Adipocyte (in vitro differentiated cells): ENCODE measurements around the gene STK32C.

Source experiments
- DNase-seq: peaks from one replicate; pipeline ENCODE4 v3.0.0-alpha.2; 2015; ENCODE audit warnings: low read depth
- H3K27me3 ChIP-seq: replicated peaks from 2 replicates; pipeline ENCODE4 v1.7.0; 2013; ENCODE audit warnings: mild to moderate bottlenecking, low read length, moderate library complexity; ENCODE audit not compliant: control insufficient read depth, insufficient read depth
- H3K36me3 ChIP-seq: 2 replicates; pipeline ENCODE4 v1.7.0; 2013; ENCODE audit warnings: low read length, mild to moderate bottlenecking, moderate library complexity; ENCODE audit not compliant: control insufficient read depth, insufficient read depth, severe bottlenecking
- H3K4me1 ChIP-seq: 2 replicates; pipeline ENCODE4 v1.7.0; 2013; ENCODE audit warnings: mild to moderate bottlenecking, low read length, moderate library complexity; ENCODE audit not compliant: control insufficient read depth, insufficient read depth
- H3K4me3 ChIP-seq: 2 replicates; pipeline ENCODE4 v1.7.0; 2013; ENCODE audit warnings: mild to moderate bottlenecking, low read length, moderate library complexity
- H3K9ac ChIP-seq: 2 replicates; pipeline ENCODE4 v1.7.0; 2013; ENCODE audit warnings: mild to moderate bottlenecking, low read length, moderate library complexity
- H3K9me3 ChIP-seq: 2 replicates; pipeline ENCODE4 v1.7.0; 2013; ENCODE audit warnings: mild to moderate bottlenecking, low read length, moderate library complexity; ENCODE audit not compliant: control insufficient read depth

STK32C gene

GRCh38 chr10:132243626-132244025 lies 64.1 kb downstream of the STK32C start:
- no peak for DNase-seq
- H3K9me3 ChIP-seq: no peaks in the 10 kb centered on the region
- no peaks in the 10 kb centered on the region for H3K27me3 ChIP-seq
- peaks cover 2% of the 10 kb centered on the region for H3K4me1 ChIP-seq
- no peak overlapping the region for H3K9ac ChIP-seq
- no peaks in the 10 kb centered on the region for H3K36me3 ChIP-seq
- no peak overlapping the region for H3K4me3 ChIP-seq

GRCh38 chr10:132243141-132243540 lies 64.6 kb downstream of the STK32C start:
- Histone ChIP-seq H3K9me3 (no peaks in the 10 kb centered on the region), H3K9ac (no peak overlapping the region), H3K4me1 (no peaks in the 10 kb centered on the region), H3K27me3 (no peaks in the 10 kb centered on the region), H3K36me3 (no peaks in the 10 kb centered on the region), H3K4me3 (no peak overlapping the region)
- no peak for DNase-seq

GRCh38 chr10:132242103-132242840 lies 65.5 kb downstream of the STK32C start:
- no peak overlapping the region for H3K9ac ChIP-seq
- no peaks in the 10 kb centered on the region for H3K4me1 ChIP-seq
- H3K27me3 ChIP-seq: no peaks in the 10 kb centered on the region
- no peak overlapping the region for H3K4me3 ChIP-seq
- H3K36me3 ChIP-seq: no peaks in the 10 kb centered on the region
- no peak for DNase-seq
- H3K9me3 ChIP-seq: no peaks in the 10 kb centered on the region

DNA sequence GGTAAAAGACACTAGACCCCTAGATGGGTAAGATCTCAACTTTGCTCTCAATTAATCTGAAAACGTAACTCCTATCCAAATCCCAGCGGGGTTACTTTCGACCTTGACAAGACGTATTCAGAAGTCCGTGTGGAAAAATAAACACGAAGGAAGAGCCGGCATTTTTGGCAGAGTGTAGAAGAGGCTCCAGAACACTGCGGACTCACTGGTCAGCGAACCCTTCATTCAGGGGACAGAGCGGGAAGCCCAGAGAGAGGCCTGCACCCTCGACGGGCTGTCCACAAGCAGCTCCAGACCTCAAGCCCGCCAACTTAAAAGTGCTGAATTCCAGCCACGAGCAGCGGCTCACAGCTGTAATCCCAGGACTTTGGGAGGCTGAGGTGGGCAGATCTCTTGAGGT lies 66.3 kb downstream of the STK32C start:
- Histone ChIP-seq H3K9ac (no peak overlapping the region), H3K36me3 (no peaks in the 10 kb centered on the region), H3K4me3 (no peak overlapping the region), H3K9me3 (no peaks in the 10 kb centered on the region), H3K27me3 (no peaks in the 10 kb centered on the region), H3K4me1 (no peaks in the 10 kb centered on the region)
- no peak for DNase-seq

DNA sequence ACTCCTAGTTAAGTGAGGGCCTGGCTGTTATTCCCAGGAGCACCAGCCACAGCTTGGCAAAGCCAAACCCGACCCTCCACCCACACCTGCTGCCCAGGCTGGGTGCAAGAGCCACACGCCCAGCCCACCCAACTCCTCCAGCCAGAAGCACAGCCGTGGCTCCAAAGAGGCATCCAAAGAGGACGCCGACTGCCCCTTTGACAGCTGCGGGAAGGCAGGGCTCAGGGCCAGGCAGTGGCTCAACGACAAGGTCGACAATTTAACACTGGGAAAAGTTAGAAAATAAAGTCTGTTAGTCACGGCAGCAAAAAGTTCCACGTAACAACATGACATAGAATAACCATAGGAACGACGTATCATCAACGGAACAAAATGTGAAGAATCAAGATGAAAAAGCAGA lies 66.7 kb downstream of the STK32C start:
- Histone ChIP-seq H3K4me1 (no peaks in the 10 kb centered on the region), H3K9me3 (no peaks in the 10 kb centered on the region), H3K27me3 (no peaks in the 10 kb centered on the region), H3K4me3 (no peak overlapping the region), H3K9ac (no peak overlapping the region), H3K36me3 (no peaks in the 10 kb centered on the region)
- DNase-seq: no peak

- H3K36me3 ChIP-seq: no peaks in the 10 kb centered on the region
- H3K27me3 ChIP-seq: no peaks in the 10 kb centered on the region
- no peak overlapping the region for H3K9ac ChIP-seq
- DNase-seq: no peak
- H3K4me3 ChIP-seq: no peak overlapping the region
- H3K4me1 ChIP-seq: no peaks in the 10 kb centered on the region
- H3K9me3 ChIP-seq: no peaks in the 10 kb centered on the region
Observed at GRCh38 chr10:132240581-132240980, 67.2 kb downstream of the STK32C start.

- no peak overlapping the region for H3K4me3 ChIP-seq
- H3K36me3 ChIP-seq: no peaks in the 10 kb centered on the region
- DNase-seq: no peak
- no peak overlapping the region for H3K9ac ChIP-seq
- no peaks in the 10 kb centered on the region for H3K9me3 ChIP-seq
- no peaks in the 10 kb centered on the region for H3K4me1 ChIP-seq
- no peaks in the 10 kb centered on the region for H3K27me3 ChIP-seq
Observed at GRCh38 chr10:132240156-132240555, 67.6 kb downstream of the STK32C start.

DNA sequence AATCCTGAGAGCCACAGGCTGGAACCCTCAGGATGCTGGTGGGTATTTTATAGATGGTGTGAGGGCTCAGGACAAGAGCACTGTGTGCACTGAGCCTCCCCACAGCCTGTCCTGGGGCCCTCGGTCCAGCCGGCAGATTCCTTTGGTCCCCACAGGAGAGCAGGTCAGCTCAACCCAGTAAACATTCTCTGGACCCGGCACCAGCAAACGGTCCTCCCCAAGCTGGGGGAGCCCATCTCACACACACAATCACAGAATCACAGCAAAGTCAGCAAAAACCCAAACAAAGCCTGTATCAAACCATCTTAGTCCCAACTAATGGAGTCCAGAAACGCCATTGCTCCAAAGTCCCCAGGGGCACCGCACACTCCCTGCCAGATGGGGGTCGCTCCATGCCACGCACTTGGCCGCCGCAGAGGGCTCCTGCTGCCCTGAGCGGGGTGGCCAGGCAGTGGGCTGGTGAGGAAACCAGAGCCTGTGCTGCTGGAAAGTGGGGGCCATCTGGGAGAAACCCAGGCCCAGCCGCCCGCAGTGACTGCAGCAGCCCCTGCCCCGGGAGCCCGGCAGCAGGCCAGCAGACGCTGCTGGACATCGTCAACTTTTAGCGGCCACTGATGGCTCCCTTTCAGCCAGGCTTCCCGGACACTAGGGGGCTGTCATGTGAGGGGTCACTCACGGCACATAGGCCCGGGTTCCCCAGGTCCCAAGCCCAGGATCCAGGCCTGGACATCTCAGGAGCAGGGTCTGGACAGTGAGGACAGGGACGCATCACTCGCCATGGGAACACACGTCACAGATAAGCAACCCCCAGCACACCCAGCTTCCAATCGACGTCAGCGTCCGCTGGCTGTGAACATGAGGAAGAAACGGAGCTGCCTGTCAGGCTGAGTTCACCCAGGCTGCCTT lies 68.4 kb downstream of the STK32C start:
- H3K4me3 ChIP-seq: no peak overlapping the region
- H3K4me1 ChIP-seq: no peaks in the 10 kb centered on the region
- H3K9ac ChIP-seq: no peak overlapping the region
- H3K9me3 ChIP-seq: no peaks in the 10 kb centered on the region
- no peaks in the 10 kb centered on the region for H3K36me3 ChIP-seq
- no peak for DNase-seq
- H3K27me3 ChIP-seq: no peaks in the 10 kb centered on the region

DNA sequence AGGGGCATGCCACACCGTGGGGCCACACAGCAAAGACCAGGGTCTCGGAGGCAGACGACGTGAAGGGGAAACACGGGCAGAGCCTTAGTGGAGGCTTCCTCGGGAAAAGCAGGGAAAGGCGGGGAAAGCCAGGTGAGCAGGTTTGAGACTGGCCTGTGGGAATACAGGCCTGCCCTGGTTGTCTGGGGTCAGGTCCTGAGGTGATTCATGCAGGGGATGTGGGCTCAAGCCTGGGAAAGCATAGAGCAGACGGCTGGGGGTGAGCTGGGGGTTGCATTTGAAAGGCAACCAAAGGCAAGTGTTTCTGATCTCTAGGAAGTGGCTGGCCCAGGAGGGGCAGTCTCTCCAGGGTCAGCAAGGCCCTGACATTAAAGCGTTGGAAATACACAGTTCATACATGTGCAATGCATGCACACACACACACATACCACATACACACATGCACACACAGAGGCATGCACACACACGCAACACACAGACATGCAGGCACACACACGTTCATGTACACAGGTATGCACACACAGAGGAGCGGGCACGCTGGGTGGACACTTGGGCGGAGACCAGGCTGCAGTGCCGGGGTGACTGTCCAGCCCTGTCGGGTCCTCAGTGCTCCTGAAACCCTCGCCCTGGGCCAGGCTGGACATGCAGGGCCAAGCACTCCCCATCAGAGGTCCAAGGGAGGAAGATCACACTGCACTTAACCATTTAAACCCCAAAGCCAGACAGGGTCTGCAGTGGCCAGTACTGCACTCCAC lies 69.2 kb downstream of the STK32C start:
- Histone ChIP-seq H3K4me3 (no peak overlapping the region), H3K27me3 (no peaks in the 10 kb centered on the region), H3K9me3 (no peaks in the 10 kb centered on the region), H3K4me1 (no peaks in the 10 kb centered on the region), H3K9ac (no peak overlapping the region), H3K36me3 (no peaks in the 10 kb centered on the region)
- DNase-seq: no peak

- no peak overlapping the region for H3K9ac ChIP-seq
- no peaks in the 10 kb centered on the region for H3K4me1 ChIP-seq
- DNase-seq: no peak
- no peaks in the 10 kb centered on the region for H3K36me3 ChIP-seq
- H3K9me3 ChIP-seq: no peaks in the 10 kb centered on the region
- H3K4me3 ChIP-seq: no peak overlapping the region
- H3K27me3 ChIP-seq: no peaks in the 10 kb centered on the region
Observed at GRCh38 chr10:132237871-132238270, 69.9 kb downstream of the STK32C start.

GRCh38 chr10:132237396-132237795 lies 70.4 kb downstream of the STK32C start:
- H3K4me1 ChIP-seq: no peaks in the 10 kb centered on the region

More at GRCh38 chr10:132237396-132237795, 70.4 kb downstream of the STK32C start:
- Histone ChIP-seq H3K9me3 (no peaks in the 10 kb centered on the region), H3K27me3 (no peaks in the 10 kb centered on the region), H3K36me3 (no peaks in the 10 kb centered on the region), H3K4me3 (no peak overlapping the region), H3K9ac (no peak overlapping the region)
- DNase-seq: no peak
